Neural cell (in vitro differentiated cells): Measurements from ENCODE around the gene ZNF608. TPM values are rescaled to one million over a fixed set of nuclear protein-coding genes. Genes with fewer than 3 reads are reported as not detected.

ENCODE experiments used
- H2AFZ ChIP-seq: fragments of 200-600, 300-800 bp; sonication (generic), shearing (Covaris generic); 2 replicates; pipeline ENCODE4 v1.6.0; 2014; ENCODE audit warnings: low read depth, mild to moderate bottlenecking, antibody characterized with exemption, low read length, moderate library complexity
- H3F3A ChIP-seq: fragments of 200-600 bp; shearing (Covaris generic); 2 replicates; pipeline ENCODE4 v1.6.1; 2016; ENCODE audit warnings: mild to moderate bottlenecking, moderate library complexity, mixed read lengths, antibody characterized with exemption, low read length; ENCODE audit not compliant: insufficient read depth, poor library complexity, severe bottlenecking
- H3K27ac ChIP-seq: fragments of 200-600, 300-800 bp; sonication (generic), shearing (Covaris generic); 2 replicates; pipeline ENCODE4 v1.5.1; 2014; ENCODE audit warnings: mild to moderate bottlenecking, low read length, moderate library complexity
- H3K27me3 ChIP-seq: fragments of 300-800, 200-600 bp; sonication (generic), shearing (Covaris generic); 2 replicates; pipeline ENCODE4 v1.6.0; 2014; ENCODE audit warnings: mild to moderate bottlenecking, low read depth, low read length, moderate library complexity; ENCODE audit not compliant: insufficient read depth
- H3K36me3 ChIP-seq: fragments of 300-800, 200-600 bp; sonication (generic), shearing (Covaris generic); 2 replicates; pipeline ENCODE4 v1.5.1; 2014; ENCODE audit warnings: mild to moderate bottlenecking, antibody characterized with exemption, low read length, moderate library complexity; ENCODE audit not compliant: insufficient read depth
- H3K4me2 ChIP-seq: fragments of 300-800, 200-600 bp; sonication (generic), shearing (Covaris generic); 2 replicates; pipeline ENCODE4 v1.6.0; 2014; ENCODE audit warnings: mild to moderate bottlenecking, low read length
- H3K4me3 ChIP-seq: fragments of 300-800, 200-600 bp; sonication (generic), shearing (Covaris generic); 2 replicates; pipeline ENCODE4 v1.5.1; 2014; ENCODE audit warnings: mild to moderate bottlenecking, low read length, moderate library complexity
- H3K79me2 ChIP-seq: fragments of 200-600 bp; shearing (Covaris generic); replicated peaks from 2 replicates; pipeline ENCODE4 v1.6.0; 2014; ENCODE audit warnings: mild to moderate bottlenecking, low read length, moderate library complexity; ENCODE audit not compliant: insufficient read depth
- H3K9ac ChIP-seq: fragments of 300-800, 200-600 bp; sonication (generic), shearing (Covaris generic); 2 replicates; pipeline ENCODE4 v1.6.1; 2016; ENCODE audit warnings: mild to moderate bottlenecking, low read length, mixed read lengths
- H3K9me2 ChIP-seq: fragments of 200-600 bp; shearing (Covaris generic); 2 replicates; pipeline ENCODE4 v1.6.1; 2016; ENCODE audit warnings: mild to moderate bottlenecking, low read length, mixed read lengths; ENCODE audit not compliant: insufficient read depth
- H3K9me3 ChIP-seq: fragments of 200-600, 300-800 bp; sonication (generic), shearing (Covaris generic); 2 replicates; pipeline ENCODE4 v1.6.1; 2016; ENCODE audit warnings: mild to moderate bottlenecking, mixed run types, low read length, moderate library complexity, mixed read lengths
- H4K20me1 ChIP-seq: fragments of 200-600 bp; shearing (Covaris generic); 2 replicates; pipeline ENCODE4 v1.6.1; 2016; ENCODE audit warnings: mild to moderate bottlenecking, mixed run types; ENCODE audit not compliant: insufficient read depth
- CTCF ChIP-seq: fragments of 450-650 bp; IDR thresholded peaks from 2 replicates; pipeline ENCODE4 v1.5.1; 2014; ENCODE audit warnings: antibody characterized with exemption, mild to moderate bottlenecking, moderate library complexity; ENCODE audit not compliant: poor library complexity, severe bottlenecking
- EP300 ChIP-seq: fragments of 450-650 bp; conservative IDR thresholded peaks from 2 replicates; pipeline ENCODE4 v1.6.1; 2014; ENCODE audit warnings: antibody characterized with exemption, mild to moderate bottlenecking, moderate library complexity; ENCODE audit not compliant: poor library complexity, severe bottlenecking
- EZH2 ChIP-seq: fragments of 200-600, 300-800 bp; shearing (Covaris generic), sonication (generic); IDR thresholded peaks from 2 replicates; pipeline ENCODE4 v1.6.1; 2014; ENCODE audit warnings: antibody characterized with exemption, low read length, borderline replicate concordance, mild to moderate bottlenecking; ENCODE audit not compliant: insufficient read depth, poor library complexity, severe bottlenecking
- MXI1 ChIP-seq: fragments of 450-650 bp; conservative IDR thresholded peaks from 2 replicates; pipeline ENCODE4 v1.6.1; 2014; ENCODE audit warnings: antibody characterized with exemption, mild to moderate bottlenecking; ENCODE audit not compliant: poor library complexity, severe bottlenecking
- POLR2AphosphoS5 ChIP-seq: IDR thresholded peaks from 2 replicates; pipeline ENCODE4 v1.6.1; 2012
- RAD21 ChIP-seq: fragments of 450-650 bp; conservative IDR thresholded peaks from 2 replicates; pipeline ENCODE4 v1.6.1; 2014; ENCODE audit warnings: antibody characterized with exemption, mild to moderate bottlenecking, moderate library complexity
- REST ChIP-seq: IDR thresholded peaks from 2 replicates; pipeline ENCODE4 v1.6.1; 2012; ENCODE audit warnings: borderline replicate concordance
- SMC3 ChIP-seq: fragments of 450-650 bp; conservative IDR thresholded peaks from 2 replicates; pipeline ENCODE4 v1.6.1; 2014; ENCODE audit warnings: antibody characterized with exemption, mild to moderate bottlenecking, moderate library complexity; ENCODE audit not compliant: poor library complexity
- TAF1 ChIP-seq: IDR thresholded peaks from 2 replicates; pipeline ENCODE4 v1.6.1; 2012; ENCODE audit warnings: low read depth
- polyA plus RNA-seq: library from polyadenylated mRNA; depleted of rRNA; stranded (reverse); fragments of >200 nt; gene quantifications from 2 replicates; pipeline ENCODE4 v1.2.3, GENCODE V29; 2014

Gene ZNF608
- polyA plus RNA-seq, 1 donor from 2014 or later = 32.4 TPM

GRCh38 chr5:124771761-124772160 is 25.3 kb upstream of the ZNF608 start:
- no peaks in the 10 kb centered on the region for H4K20me1 ChIP-seq
- H3K4me3 ChIP-seq = no peak overlapping the region
- H3K9me2 ChIP-seq = no peaks in the 10 kb centered on the region
- no peaks in the 10 kb centered on the region for H3K27me3 ChIP-seq
- TF ChIP-seq EP300 (no peak), MXI1 (no peak), REST (no peak), POLR2AphosphoS5 (no peak), RAD21 (no peak), CTCF (no peak), EZH2 (no peak), SMC3 (no peak), TAF1 (no peak)
- no peaks in the 10 kb centered on the region for H3K9me3 ChIP-seq
- no peaks in the 10 kb centered on the region for H3K79me2 ChIP-seq
- H3K4me2 ChIP-seq = no peak overlapping the region
- H3K36me3 ChIP-seq = no peaks in the 10 kb centered on the region
- H2AFZ ChIP-seq = no peak overlapping the region
- H3K9ac ChIP-seq = no peak overlapping the region
- no peaks in the 10 kb centered on the region for H3F3A ChIP-seq
- no peak overlapping the region for H3K27ac ChIP-seq

- no peak overlapping the region for H3K4me3 ChIP-seq
- H3K4me2 ChIP-seq = no peak overlapping the region
- no peaks in the 10 kb centered on the region for H3F3A ChIP-seq
- TF ChIP-seq CTCF (no peak), EZH2 (no peak)
- H2AFZ ChIP-seq = no peak overlapping the region
- no peaks in the 10 kb centered on the region for H3K27me3 ChIP-seq
- H3K79me2 ChIP-seq = no peaks in the 10 kb centered on the region
- no peaks in the 10 kb centered on the region for H3K36me3 ChIP-seq
- H4K20me1 ChIP-seq = no peaks in the 10 kb centered on the region
- H3K27ac ChIP-seq = no peak overlapping the region
- no peak overlapping the region for H3K9ac ChIP-seq
- H3K9me3 ChIP-seq = no peaks in the 10 kb centered on the region
- H3K9me2 ChIP-seq = no peaks in the 10 kb centered on the region
These were observed 18.7 kb upstream of the ZNF608 start for GRCh38 chr5:124764992-124765611.
